ENCODE results near the gene WFDC10A. TPM values are rescaled to one million over a fixed set of nuclear protein-coding genes. Genes with fewer than 3 reads are reported as not detected.
"Not testable (repeated sequence)": the region's sequence is repeated elsewhere in the genome, so short reads cannot be mapped to it uniquely, and the experiment has no call there.

WFDC10A gene
- total RNA-seq, 1 experiment from 2014 or later, result not detected

- Histone ChIP-seq H3K4me2 (ENCODE audit: low read depth, low read length, poor library complexity, severe bottlenecking) (no peak within 1 kb of the TSS), H3K4me1 (ENCODE audit: low read length) (no peaks in the 10 kb centered on the region), H3K79me2 (ENCODE audit: low read length) (no peaks in the 10 kb centered on the region), H3K9me2 (replicated peaks; ENCODE audit: insufficient read depth, low read length) (no peaks in the 10 kb centered on the region), H3K27me3 (ENCODE audit: low read length) (no peaks in the 10 kb centered on the region), H3K27ac (ENCODE audit: low read length) (no peak within 1 kb of the TSS), H4K20me1 (ENCODE audit: insufficient read depth, low read depth, low read length) (no peaks in the 10 kb centered on the region), H3K9ac (ENCODE audit: low read length) (no peak within 1 kb of the TSS), H3K4me3 (ENCODE audit: low read length) (no peak within 1 kb of the TSS), H3K36me3 (ENCODE audit: insufficient read depth, low read length) (no peaks in the 10 kb centered on the region), H3K9me3 (ENCODE audit: low read length) (no peaks in the 10 kb centered on the region), H2AFZ (ENCODE audit: low read length) (no peak within 1 kb of the TSS)
- DNase-seq, result no peak
Observed at GRCh38 chr20:45631184-45631583, 1.6 kb downstream of the WFDC10A start, which contains the start of gene WFDC9. Gene WFDC9, minus strand, starts transcription at chr20:45631284. Its CDS starts 21,103 bp downstream, at chr20:45610181.

GRCh38 chr20:45636513-45636912 lies 7.0 kb downstream of the WFDC10A start:
- no peaks in the 10 kb centered on the region for H3K9me3 ChIP-seq (ENCODE audit: low read length)
- H3K4me2 ChIP-seq (ENCODE audit: low read depth, low read length, poor library complexity, severe bottlenecking), result no peak overlapping the region
- no peaks in the 10 kb centered on the region for H3K36me3 ChIP-seq (ENCODE audit: insufficient read depth, low read length)
- no peak overlapping the region for H3K27ac ChIP-seq (ENCODE audit: low read length)
- no peak overlapping the region for H3K4me3 ChIP-seq (ENCODE audit: low read length)
- H3K4me1 ChIP-seq (ENCODE audit: low read length), result no peaks in the 10 kb centered on the region
- no peaks in the 10 kb centered on the region for H3K27me3 ChIP-seq (ENCODE audit: low read length)
- no peaks in the 10 kb centered on the region for H3K9me2 ChIP-seq (replicated peaks; ENCODE audit: insufficient read depth, low read length)
- H2AFZ ChIP-seq (ENCODE audit: low read length), result no peak overlapping the region
- H4K20me1 ChIP-seq (ENCODE audit: insufficient read depth, low read depth, low read length), result no peaks in the 10 kb centered on the region
- DNase-seq, result no peak
- H3K9ac ChIP-seq (ENCODE audit: low read length), result no peak overlapping the region
- no peaks in the 10 kb centered on the region for H3K79me2 ChIP-seq (ENCODE audit: low read length)

GRCh38 chr20:45639687-45640086 lies 10.1 kb downstream of the WFDC10A start:
- Histone ChIP-seq H3K9me3 (ENCODE audit: low read length) (no peaks in the 10 kb centered on the region), H3K36me3 (ENCODE audit: insufficient read depth, low read length) (no peaks in the 10 kb centered on the region), H4K20me1 (ENCODE audit: insufficient read depth, low read depth, low read length) (no peaks in the 10 kb centered on the region), H3K9ac (ENCODE audit: low read length) (no peak overlapping the region), H3K27me3 (ENCODE audit: low read length) (no peaks in the 10 kb centered on the region), H3K79me2 (ENCODE audit: low read length) (no peaks in the 10 kb centered on the region), H3K4me3 (ENCODE audit: low read length) (no peak overlapping the region), H2AFZ (ENCODE audit: low read length) (no peak overlapping the region), H3K27ac (ENCODE audit: low read length) (no peak overlapping the region), H3K4me2 (ENCODE audit: low read depth, low read length, poor library complexity, severe bottlenecking) (no peak overlapping the region), H3K9me2 (replicated peaks; ENCODE audit: insufficient read depth, low read length) (no peaks in the 10 kb centered on the region), H3K4me1 (ENCODE audit: low read length) (no peaks in the 10 kb centered on the region)
- DNase-seq, result no peak

GRCh38 chr20:45641076-45641475 lies 11.5 kb downstream of the WFDC10A start:
- not testable (repeated sequence) for H3K79me2 ChIP-seq (ENCODE audit: low read length); H3K9me3 ChIP-seq (ENCODE audit: low read length); H3K36me3 ChIP-seq (ENCODE audit: insufficient read depth, low read length); H3K9me2 ChIP-seq (replicated peaks; ENCODE audit: insufficient read depth, low read length); H3K4me2 ChIP-seq (ENCODE audit: low read depth, low read length, poor library complexity, severe bottlenecking); H3K9ac ChIP-seq (ENCODE audit: low read length); H3K4me3 ChIP-seq (ENCODE audit: low read length); H3K27me3 ChIP-seq (ENCODE audit: low read length); H3K4me1 ChIP-seq (ENCODE audit: low read length); DNase-seq; H4K20me1 ChIP-seq (ENCODE audit: insufficient read depth, low read depth, low read length); H3K27ac ChIP-seq (ENCODE audit: low read length); H2AFZ ChIP-seq (ENCODE audit: low read length)

- not testable (repeated sequence) for H3K9ac ChIP-seq (ENCODE audit: low read length); H3K4me2 ChIP-seq (ENCODE audit: low read depth, low read length, poor library complexity, severe bottlenecking); H2AFZ ChIP-seq (ENCODE audit: low read length); H3K4me3 ChIP-seq (ENCODE audit: low read length); H3K9me3 ChIP-seq (ENCODE audit: low read length); DNase-seq; H4K20me1 ChIP-seq (ENCODE audit: insufficient read depth, low read depth, low read length); H3K9me2 ChIP-seq (replicated peaks; ENCODE audit: insufficient read depth, low read length); H3K27me3 ChIP-seq (ENCODE audit: low read length); H3K27ac ChIP-seq (ENCODE audit: low read length); H3K4me1 ChIP-seq (ENCODE audit: low read length); H3K36me3 ChIP-seq (ENCODE audit: insufficient read depth, low read length); H3K79me2 ChIP-seq (ENCODE audit: low read length)
Observed at GRCh38 chr20:45645869-45646268, 16.3 kb downstream of the WFDC10A start.

- Histone ChIP-seq H3K4me2 (ENCODE audit: low read depth, low read length, poor library complexity, severe bottlenecking) (no peak overlapping the region), H3K36me3 (ENCODE audit: insufficient read depth, low read length) (no peaks in the 10 kb centered on the region), H3K79me2 (ENCODE audit: low read length) (no peaks in the 10 kb centered on the region), H4K20me1 (ENCODE audit: insufficient read depth, low read depth, low read length) (no peaks in the 10 kb centered on the region), H3K27ac (ENCODE audit: low read length) (no peak overlapping the region), H3K9ac (ENCODE audit: low read length) (no peak overlapping the region), H3K4me3 (ENCODE audit: low read length) (no peak overlapping the region), H3K9me2 (replicated peaks; ENCODE audit: insufficient read depth, low read length) (no peaks in the 10 kb centered on the region), H3K27me3 (ENCODE audit: low read length) (no peaks in the 10 kb centered on the region), H2AFZ (ENCODE audit: low read length) (no peak overlapping the region), H3K4me1 (ENCODE audit: low read length) (no peaks in the 10 kb centered on the region), H3K9me3 (ENCODE audit: low read length) (no peaks in the 10 kb centered on the region)
- DNase-seq, result no peak
Observed at GRCh38 chr20:45646875-45647274, 17.3 kb downstream of the WFDC10A start.

- no peak overlapping the region for H3K4me2 ChIP-seq (ENCODE audit: low read depth, low read length, poor library complexity, severe bottlenecking)
Observed at GRCh38 chr20:45647441-45648050, 18.0 kb downstream of the WFDC10A start.

GRCh38 chr20:45649312-45649863 lies 19.8 kb downstream of the WFDC10A start:
- Histone ChIP-seq H4K20me1 (ENCODE audit: insufficient read depth, low read depth, low read length) (no peaks in the 10 kb centered on the region), H3K4me2 (ENCODE audit: low read depth, low read length, poor library complexity, severe bottlenecking) (no peak overlapping the region), H3K9ac (ENCODE audit: low read length) (no peak overlapping the region), H3K27me3 (ENCODE audit: low read length) (no peaks in the 10 kb centered on the region), H2AFZ (ENCODE audit: low read length) (no peak overlapping the region), H3K4me1 (ENCODE audit: low read length) (no peaks in the 10 kb centered on the region), H3K36me3 (ENCODE audit: insufficient read depth, low read length) (no peaks in the 10 kb centered on the region), H3K27ac (ENCODE audit: low read length) (no peak overlapping the region), H3K9me2 (replicated peaks; ENCODE audit: insufficient read depth, low read length) (no peaks in the 10 kb centered on the region), H3K9me3 (ENCODE audit: low read length) (no peaks in the 10 kb centered on the region), H3K4me3 (ENCODE audit: low read length) (no peak overlapping the region), H3K79me2 (ENCODE audit: low read length) (no peaks in the 10 kb centered on the region)
- no peak for DNase-seq

More at GRCh38 chr20:45647441-45648050, 18.0 kb downstream of the WFDC10A start:
- Histone ChIP-seq H3K9ac (ENCODE audit: low read length) (no peak overlapping the region), H3K9me2 (replicated peaks; ENCODE audit: insufficient read depth, low read length) (no peaks in the 10 kb centered on the region), H3K79me2 (ENCODE audit: low read length) (no peaks in the 10 kb centered on the region), H3K36me3 (ENCODE audit: insufficient read depth, low read length) (no peaks in the 10 kb centered on the region), H3K4me3 (ENCODE audit: low read length) (no peak overlapping the region), H3K9me3 (ENCODE audit: low read length) (no peaks in the 10 kb centered on the region), H3K27me3 (ENCODE audit: low read length) (no peaks in the 10 kb centered on the region), H2AFZ (ENCODE audit: low read length) (no peak overlapping the region), H3K27ac (ENCODE audit: low read length) (no peak overlapping the region), H3K4me1 (ENCODE audit: low read length) (no peaks in the 10 kb centered on the region), H4K20me1 (ENCODE audit: insufficient read depth, low read depth, low read length) (no peaks in the 10 kb centered on the region)
- no peak for DNase-seq

Measured in Karpas-422 (cell line).